Upper lobe of left lung (tissue), 4 donors: Measurements from ENCODE around the gene SPOCD1.

Source experiments
- EP300 ChIP-seq, 4 donors: sonication (generic); formaldehyde crosslinking; IDR thresholded peaks; one replicate each; pipeline ENCODE4 v1.5.1; 2017; ENCODE audit warnings: antibody characterized with exemption in 4 of 4, control low read depth in 2 of 4
- POLR2A ChIP-seq, 4 donors: fragments of 450-650 bp; IDR thresholded peaks; one replicate each; pipeline ENCODE4 v1.5.1; 2016 to 2017; ENCODE audit warnings: antibody characterized with exemption in 4 of 4, mild to moderate bottlenecking in 2 of 4
- POLR2AphosphoS5 ChIP-seq, 2 donors: sonication (generic); formaldehyde crosslinking; IDR thresholded peaks; one replicate each; pipeline ENCODE4 v1.5.1; 2017; ENCODE audit warnings: antibody characterized with exemption in 2 of 2
- TF ChIP-seq, protein P1 (sequence below), 6 experiments: fragments of 450-650 bp in 4 of 6; fragments of 200-600 bp in 2 of 6; sonication (generic) in 2 of 6; IDR thresholded peaks; one replicate each; pipeline ENCODE4 v1.5.1; 2016 to 2019; ENCODE audit warnings: antibody characterized with exemption in 6 of 6

DNA sequence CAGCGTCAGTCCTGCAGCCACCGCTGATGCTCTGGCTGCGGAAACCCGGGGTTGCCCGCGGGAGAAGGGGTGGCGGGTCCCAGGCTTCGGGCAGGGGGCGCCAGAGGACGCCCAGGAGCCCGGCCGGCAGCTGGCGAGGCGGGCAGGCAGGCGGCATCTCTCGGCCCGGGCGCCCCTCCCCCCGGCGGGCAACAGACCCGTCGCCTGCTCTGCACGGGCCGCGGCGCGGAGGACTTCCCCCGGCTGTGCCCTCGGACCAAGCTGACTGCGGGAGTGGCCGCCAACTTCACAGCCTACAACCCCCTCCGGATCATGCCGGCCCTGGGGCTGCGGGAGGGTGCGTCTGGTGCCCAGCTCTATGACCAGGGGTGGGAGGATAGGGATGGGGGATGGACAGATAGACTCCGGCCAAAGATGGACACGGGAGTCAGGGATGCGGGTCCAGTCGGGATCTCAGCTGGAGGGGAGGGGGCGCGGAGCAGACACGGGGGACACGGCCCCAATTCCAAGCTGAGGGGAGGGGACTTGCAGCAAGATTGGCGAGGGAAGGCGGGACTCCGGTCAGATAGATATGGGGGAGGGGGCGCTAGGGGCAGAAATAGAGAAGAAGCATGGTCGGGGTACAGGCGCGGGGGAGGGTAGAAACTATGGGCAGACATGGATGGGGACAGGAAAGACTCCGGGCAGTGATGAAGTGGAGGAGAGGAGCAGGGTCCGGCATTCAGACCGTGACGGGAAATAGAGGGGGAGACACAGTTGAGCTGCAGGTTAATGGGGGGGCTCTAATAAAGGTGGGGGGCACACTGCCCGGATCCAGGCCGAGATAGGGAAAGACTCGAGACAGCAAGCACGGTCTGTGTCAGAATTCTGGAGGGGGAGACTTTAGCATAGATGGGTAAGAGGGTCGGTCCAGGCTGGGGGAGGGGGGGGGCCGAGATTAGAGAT is 52.8 kb downstream of the SPOCD1 start:
- TF ChIP-seq, protein P1, sequence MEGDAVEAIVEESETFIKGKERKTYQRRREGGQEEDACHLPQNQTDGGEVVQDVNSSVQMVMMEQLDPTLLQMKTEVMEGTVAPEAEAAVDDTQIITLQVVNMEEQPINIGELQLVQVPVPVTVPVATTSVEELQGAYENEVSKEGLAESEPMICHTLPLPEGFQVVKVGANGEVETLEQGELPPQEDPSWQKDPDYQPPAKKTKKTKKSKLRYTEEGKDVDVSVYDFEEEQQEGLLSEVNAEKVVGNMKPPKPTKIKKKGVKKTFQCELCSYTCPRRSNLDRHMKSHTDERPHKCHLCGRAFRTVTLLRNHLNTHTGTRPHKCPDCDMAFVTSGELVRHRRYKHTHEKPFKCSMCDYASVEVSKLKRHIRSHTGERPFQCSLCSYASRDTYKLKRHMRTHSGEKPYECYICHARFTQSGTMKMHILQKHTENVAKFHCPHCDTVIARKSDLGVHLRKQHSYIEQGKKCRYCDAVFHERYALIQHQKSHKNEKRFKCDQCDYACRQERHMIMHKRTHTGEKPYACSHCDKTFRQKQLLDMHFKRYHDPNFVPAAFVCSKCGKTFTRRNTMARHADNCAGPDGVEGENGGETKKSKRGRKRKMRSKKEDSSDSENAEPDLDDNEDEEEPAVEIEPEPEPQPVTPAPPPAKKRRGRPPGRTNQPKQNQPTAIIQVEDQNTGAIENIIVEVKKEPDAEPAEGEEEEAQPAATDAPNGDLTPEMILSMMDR (IDR thresholded peaks at IDR 0.05), result peak; percentile 52 to 82 (median 69)
- TF ChIP-seq EP300 (IDR thresholded peaks at IDR 0.05), result no peak
- TF ChIP-seq POLR2A (IDR thresholded peaks at IDR 0.05), result no peak
- TF ChIP-seq POLR2AphosphoS5 (IDR thresholded peaks at IDR 0.05), result no peak
